HL-60 (cell line): Measurements from ENCODE around the gene RAB5IF.

ENCODE experiments used
- CTCF ChIP-seq: IDR thresholded peaks from one replicate; pipeline ENCODE4 v1.5.1; 2011; ENCODE audit warnings: low read length, control low read depth, inconsistent platforms; ENCODE audit not compliant: insufficient read depth
- GABPA ChIP-seq: IDR thresholded peaks from 2 replicates; pipeline ENCODE4 v1.6.1; 2012; ENCODE audit warnings: low read depth
- POLR2AphosphoS5 ChIP-seq: IDR thresholded peaks from 2 replicates; pipeline ENCODE4 v1.6.1; 2012; ENCODE audit warnings: low read depth

DNA sequence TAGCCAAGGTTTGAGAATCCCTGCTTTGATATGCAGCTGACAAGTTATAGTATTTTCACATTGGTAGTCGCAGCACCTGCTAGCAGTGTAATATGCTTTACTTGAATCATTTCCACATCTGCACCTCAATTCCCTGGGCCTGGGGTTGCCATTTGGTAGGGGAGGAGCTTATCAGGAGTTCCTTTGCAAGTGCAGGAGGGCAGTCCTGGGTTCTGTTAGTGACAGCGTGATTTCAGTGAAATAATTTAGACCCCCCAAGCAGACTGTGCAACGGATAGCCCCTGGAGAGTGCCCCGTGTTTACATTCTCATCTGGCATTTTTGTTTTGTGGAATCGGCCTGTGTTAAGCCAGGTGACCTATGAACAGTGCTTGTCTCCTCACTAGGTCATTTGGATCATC is 6.0 kb downstream of the RAB5IF start:
- no peak for TF ChIP-seq GABPA
- no peak for TF ChIP-seq POLR2AphosphoS5
- TF ChIP-seq CTCF: no peak
